GM18508 (cell line): ENCODE measurements around the gene JAZF1.
"Not testable (repeated sequence)": the region's sequence is repeated elsewhere in the genome, so short reads cannot be mapped to it uniquely, and the experiment has no call there.

ENCODE experiments used
- ATAC-seq: cut with Tn5 transposase; IDR thresholded peaks from one replicate; pipeline ENCODE4 v1.9.1; 2021; ENCODE audit warnings: moderate number of reproducible peaks; ENCODE audit not compliant: insufficient read depth, unreplicated experiment

The JAZF1 gene

GRCh38 chr7:27901028-27901760 lies 279.4 kb downstream of the JAZF1 start:
- peak; percentile 87 for ATAC-seq

GRCh38 chr7:27900006-27900405 lies 280.6 kb downstream of the JAZF1 start:
- no peak for ATAC-seq

- no peak for ATAC-seq
Measured at GRCh38 chr7:27899601-27900000, 281.0 kb downstream of the JAZF1 start.

- no peak for ATAC-seq
Measured at GRCh38 chr7:27897441-27897847, 283.2 kb downstream of the JAZF1 start.

GRCh38 chr7:27897001-27897400 lies 283.6 kb downstream of the JAZF1 start:
- no peak for ATAC-seq

GRCh38 chr7:27895551-27895950 lies 285.0 kb downstream of the JAZF1 start:
- ATAC-seq, result no peak

- ATAC-seq, result peak; percentile 97
Measured at GRCh38 chr7:27890205-27890849, 290.3 kb downstream of the JAZF1 start.

- ATAC-seq, result no peak
Measured at GRCh38 chr7:27889800-27890199, 290.8 kb downstream of the JAZF1 start.

- no peak for ATAC-seq
Measured at GRCh38 chr7:27888736-27889135, 291.9 kb downstream of the JAZF1 start.

GRCh38 chr7:27886710-27887109 lies 293.9 kb downstream of the JAZF1 start:
- ATAC-seq, result not testable (repeated sequence)

- ATAC-seq, result no peak
Measured at GRCh38 chr7:27885652-27886051, 294.9 kb downstream of the JAZF1 start.

- ATAC-seq, result no peak
Measured at GRCh38 chr7:27883696-27884095, 296.9 kb downstream of the JAZF1 start.

- no peak for ATAC-seq
Measured at GRCh38 chr7:27876756-27877155, 303.8 kb downstream of the JAZF1 start.

- no peak for ATAC-seq
Measured at GRCh38 chr7:27875832-27876231, 304.8 kb downstream of the JAZF1 start.

GRCh38 chr7:27875061-27875460 lies 305.5 kb downstream of the JAZF1 start:
- ATAC-seq, result no peak

- ATAC-seq, result no peak
Measured at GRCh38 chr7:27873981-27874957, 306.3 kb downstream of the JAZF1 start.

GRCh38 chr7:27872356-27873275 lies 308.0 kb downstream of the JAZF1 start:
- no peak for ATAC-seq

GRCh38 chr7:27871866-27872265 lies 308.7 kb downstream of the JAZF1 start:
- ATAC-seq, result no peak

GRCh38 chr7:27871086-27871485 lies 309.5 kb downstream of the JAZF1 start:
- ATAC-seq, result no peak

- no peak for ATAC-seq
Measured at GRCh38 chr7:27870595-27870994, 310.0 kb downstream of the JAZF1 start.
